ENCODE measurements around the gene CDH13. TPM values are rescaled to one million over a fixed set of nuclear protein-coding genes. Genes with fewer than 3 reads are reported as not detected.

Gene CDH13
- total and polyA plus RNA-seq, 4 donors, result 58.9 to 265 (median 158) TPM

- Histone ChIP-seq H3K27me3 (ENCODE audit: control insufficient read depth in 1 of 2, insufficient read depth in 2 of 2, low read length in 1 of 2) (no peaks in the 10 kb centered on the region), H3K4me3 (ENCODE audit: low read length in 2 of 2) (no peak overlapping the region), H3K27ac (ENCODE audit: low read depth in 1 of 2, low read length in 2 of 2) (no peak overlapping the region), H3K4me1 (ENCODE audit: control insufficient read depth in 1 of 2, insufficient read depth in 2 of 2, low read length in 2 of 2) (peaks cover 0 to 3% of the 10 kb centered on the region in 2 donors), H3K36me3 (ENCODE audit: control insufficient read depth in 1 of 2, insufficient read depth in 2 of 2, low read length in 1 of 2) (no peaks in the 10 kb centered on the region), H3K9me3 (ENCODE audit: control insufficient read depth, low read length) (no peaks in the 10 kb centered on the region)
- WGBS, 2 donors, result 73 to 78% methylated on average over 4 of the region's 4 CpGs
- DNase-seq (no peak), ATAC-seq (ENCODE audit: low FRiP score) (no peak)
- intact Hi-C loops (cut with DNase I), result no loop called here
Observed at GRCh38 chr16:83363521-83363920, 736.8 kb downstream of the CDH13 start.

- intact Hi-C loops (cut with DNase I), result no loop called here
- DNase-seq, result no peak
- Histone ChIP-seq H3K9me3 (ENCODE audit: control insufficient read depth, low read length) (no peaks in the 10 kb centered on the region), H3K27ac (ENCODE audit: low read depth in 1 of 2, low read length in 2 of 2) (no peak overlapping the region), H3K4me1 (ENCODE audit: control insufficient read depth in 1 of 2, insufficient read depth in 2 of 2, low read length in 2 of 2) (no peaks in the 10 kb centered on the region), H3K27me3 (ENCODE audit: control insufficient read depth in 1 of 2, insufficient read depth in 2 of 2, low read length in 1 of 2) (no peaks in the 10 kb centered on the region), H3K4me3 (ENCODE audit: low read length in 2 of 2) (no peak overlapping the region), H3K36me3 (ENCODE audit: control insufficient read depth in 1 of 2, insufficient read depth in 2 of 2, low read length in 1 of 2) (no peaks in the 10 kb centered on the region)
- 79 to 82% methylated on average over 3 of the region's 3 CpGs for WGBS, 2 donors
- no peak for ATAC-seq (ENCODE audit: low FRiP score)
Observed at GRCh38 chr16:83365166-83365565, 738.4 kb downstream of the CDH13 start.

GRCh38 chr16:83366228-83366627 is 739.5 kb downstream of the CDH13 start:
- Histone ChIP-seq H3K36me3 (ENCODE audit: control insufficient read depth in 1 of 2, insufficient read depth in 2 of 2, low read length in 1 of 2) (no peaks in the 10 kb centered on the region), H3K4me3 (ENCODE audit: low read length in 2 of 2) (no peak overlapping the region), H3K4me1 (ENCODE audit: control insufficient read depth in 1 of 2, insufficient read depth in 2 of 2, low read length in 2 of 2) (no peaks in the 10 kb centered on the region), H3K27ac (ENCODE audit: low read depth in 1 of 2, low read length in 2 of 2) (no peak overlapping the region), H3K9me3 (ENCODE audit: control insufficient read depth, low read length) (no peaks in the 10 kb centered on the region), H3K27me3 (ENCODE audit: control insufficient read depth in 1 of 2, insufficient read depth in 2 of 2, low read length in 1 of 2) (no peaks in the 10 kb centered on the region)
- WGBS, 2 donors, result 96 to 97% methylated on average over 12 of the region's 12 CpGs
- intact Hi-C loops (cut with DNase I), result loop anchor here in 1 of 2 donors (2.0 kb wide), 1 partner anchor 65 kb away; no protein-coding TSS in a partner anchor
- DNase-seq (no peak), ATAC-seq (ENCODE audit: low FRiP score) (no peak)

- intact Hi-C loops (cut with DNase I), result no loop called here
- Histone ChIP-seq H3K27ac (ENCODE audit: low read depth in 1 of 2, low read length in 2 of 2) (no peak overlapping the region), H3K27me3 (ENCODE audit: control insufficient read depth in 1 of 2, insufficient read depth in 2 of 2, low read length in 1 of 2) (no peaks in the 10 kb centered on the region), H3K36me3 (ENCODE audit: control insufficient read depth in 1 of 2, insufficient read depth in 2 of 2, low read length in 1 of 2) (no peaks in the 10 kb centered on the region), H3K9me3 (ENCODE audit: control insufficient read depth, low read length) (no peaks in the 10 kb centered on the region), H3K4me1 (ENCODE audit: control insufficient read depth in 1 of 2, insufficient read depth in 2 of 2, low read length in 2 of 2) (no peaks in the 10 kb centered on the region), H3K4me3 (ENCODE audit: low read length in 2 of 2) (no peak overlapping the region)
- DNase-seq (no peak), ATAC-seq (ENCODE audit: low FRiP score) (no peak)
- WGBS, 2 donors, result 64 to 67% methylated on average over 3 of the region's 3 CpGs
Observed at GRCh38 chr16:83374979-83375378, 748.2 kb downstream of the CDH13 start.

- no peak overlapping the region for H3K4me3 ChIP-seq (ENCODE audit: low read length in 2 of 2)
- DNase-seq (no peak), ATAC-seq (ENCODE audit: low FRiP score) (no peak)
- H3K9me3 ChIP-seq (ENCODE audit: control insufficient read depth, low read length), result no peaks in the 10 kb centered on the region
- peaks cover 0 to 6% of the 10 kb centered on the region in 2 donors for H3K4me1 ChIP-seq (ENCODE audit: control insufficient read depth in 1 of 2, insufficient read depth in 2 of 2, low read length in 2 of 2)
- 2 to 3% methylated on average over 3 of the region's 3 CpGs for WGBS, 2 donors
- H3K27ac ChIP-seq (ENCODE audit: low read depth in 1 of 2, low read length in 2 of 2), result no peak overlapping the region
- H3K27me3 ChIP-seq (ENCODE audit: control insufficient read depth in 1 of 2, insufficient read depth in 2 of 2, low read length in 1 of 2), result no peaks in the 10 kb centered on the region
- H3K36me3 ChIP-seq (ENCODE audit: control insufficient read depth in 1 of 2, insufficient read depth in 2 of 2, low read length in 1 of 2), result no peaks in the 10 kb centered on the region
- intact Hi-C loops (cut with DNase I), result no loop called here
Observed at GRCh38 chr16:83389751-83390150, 763.0 kb downstream of the CDH13 start.

GRCh38 chr16:83390759-83391158 is 764.0 kb downstream of the CDH13 start:
- no peaks in the 10 kb centered on the region for H3K36me3 ChIP-seq (ENCODE audit: control insufficient read depth in 1 of 2, insufficient read depth in 2 of 2, low read length in 1 of 2)
- no peak overlapping the region for H3K4me3 ChIP-seq (ENCODE audit: low read length in 2 of 2)
- DNase-seq, result no peak
- no peaks in the 10 kb centered on the region for H3K27me3 ChIP-seq (ENCODE audit: control insufficient read depth in 1 of 2, insufficient read depth in 2 of 2, low read length in 1 of 2)
- H3K9me3 ChIP-seq (ENCODE audit: control insufficient read depth, low read length), result no peaks in the 10 kb centered on the region
- intact Hi-C loops (cut with DNase I), result no loop called here
- WGBS, 2 donors, result 43 to 50% methylated on average over 3 of the region's 3 CpGs
- H3K27ac ChIP-seq (ENCODE audit: low read depth in 1 of 2, low read length in 2 of 2), result peak overlapping the region in 1 of 2 donors; percentile 50
- peaks cover 0 to 6% of the 10 kb centered on the region in 2 donors for H3K4me1 ChIP-seq (ENCODE audit: control insufficient read depth in 1 of 2, insufficient read depth in 2 of 2, low read length in 2 of 2)
- ATAC-seq (ENCODE audit: low FRiP score), result no peak

GRCh38 chr16:83392743-83393142 is 766.0 kb downstream of the CDH13 start:
- Histone ChIP-seq H3K4me3 (ENCODE audit: low read length in 2 of 2) (no peak overlapping the region), H3K36me3 (ENCODE audit: control insufficient read depth in 1 of 2, insufficient read depth in 2 of 2, low read length in 1 of 2) (no peaks in the 10 kb centered on the region), H3K27me3 (ENCODE audit: control insufficient read depth in 1 of 2, insufficient read depth in 2 of 2, low read length in 1 of 2) (no peaks in the 10 kb centered on the region), H3K4me1 (ENCODE audit: control insufficient read depth in 1 of 2, insufficient read depth in 2 of 2, low read length in 2 of 2) (peaks cover 1 to 7% of the 10 kb centered on the region in 2 donors), H3K9me3 (ENCODE audit: control insufficient read depth, low read length) (no peaks in the 10 kb centered on the region), H3K27ac (ENCODE audit: low read depth in 1 of 2, low read length in 2 of 2) (peak overlapping the region in 1 of 2 donors; percentile 92)
- 18 to 25% methylated on average over 4 of the region's 4 CpGs for WGBS, 2 donors
- intact Hi-C loops (cut with DNase I), result no loop called here
- DNase-seq, result peak in 1 of 2 donors; percentile 48
- peak; percentile 68 for ATAC-seq (ENCODE audit: low FRiP score)

- ATAC-seq (ENCODE audit: low FRiP score), result peak; percentile 65
- Histone ChIP-seq H3K4me3 (ENCODE audit: low read length in 2 of 2) (no peak overlapping the region), H3K27ac (ENCODE audit: low read depth in 1 of 2, low read length in 2 of 2) (peak overlapping the region in 1 of 2 donors; percentile 86), H3K9me3 (ENCODE audit: control insufficient read depth, low read length) (no peaks in the 10 kb centered on the region), H3K36me3 (ENCODE audit: control insufficient read depth in 1 of 2, insufficient read depth in 2 of 2, low read length in 1 of 2) (no peaks in the 10 kb centered on the region), H3K4me1 (ENCODE audit: control insufficient read depth in 1 of 2, insufficient read depth in 2 of 2, low read length in 2 of 2) (peaks cover 7 to 10% of the 10 kb centered on the region in 2 donors), H3K27me3 (ENCODE audit: control insufficient read depth in 1 of 2, insufficient read depth in 2 of 2, low read length in 1 of 2) (no peaks in the 10 kb centered on the region)
- intact Hi-C loops (cut with DNase I), result no loop called here
- 7 to 8% methylated on average over 6 of the region's 6 CpGs for WGBS, 2 donors
- no peak for DNase-seq
Observed at GRCh38 chr16:83393196-83393981, 766.6 kb downstream of the CDH13 start.
